NCI-H748 (cell line): ENCODE results near the gene FXN.
A peak's percentile ranks its signal among the peaks of the same experiment; 100 is the strongest.
"Not testable (repeated sequence)": the region's sequence is repeated elsewhere in the genome, so short reads cannot be mapped to it uniquely, and the experiment has no call there.

Experiments
- DNase-seq: peaks from one replicate; lab custom pipeline; 2025; ENCODE audit not compliant: unreplicated experiment; lab: John Stamatoyannopoulos, UW

The FXN gene

DNA sequence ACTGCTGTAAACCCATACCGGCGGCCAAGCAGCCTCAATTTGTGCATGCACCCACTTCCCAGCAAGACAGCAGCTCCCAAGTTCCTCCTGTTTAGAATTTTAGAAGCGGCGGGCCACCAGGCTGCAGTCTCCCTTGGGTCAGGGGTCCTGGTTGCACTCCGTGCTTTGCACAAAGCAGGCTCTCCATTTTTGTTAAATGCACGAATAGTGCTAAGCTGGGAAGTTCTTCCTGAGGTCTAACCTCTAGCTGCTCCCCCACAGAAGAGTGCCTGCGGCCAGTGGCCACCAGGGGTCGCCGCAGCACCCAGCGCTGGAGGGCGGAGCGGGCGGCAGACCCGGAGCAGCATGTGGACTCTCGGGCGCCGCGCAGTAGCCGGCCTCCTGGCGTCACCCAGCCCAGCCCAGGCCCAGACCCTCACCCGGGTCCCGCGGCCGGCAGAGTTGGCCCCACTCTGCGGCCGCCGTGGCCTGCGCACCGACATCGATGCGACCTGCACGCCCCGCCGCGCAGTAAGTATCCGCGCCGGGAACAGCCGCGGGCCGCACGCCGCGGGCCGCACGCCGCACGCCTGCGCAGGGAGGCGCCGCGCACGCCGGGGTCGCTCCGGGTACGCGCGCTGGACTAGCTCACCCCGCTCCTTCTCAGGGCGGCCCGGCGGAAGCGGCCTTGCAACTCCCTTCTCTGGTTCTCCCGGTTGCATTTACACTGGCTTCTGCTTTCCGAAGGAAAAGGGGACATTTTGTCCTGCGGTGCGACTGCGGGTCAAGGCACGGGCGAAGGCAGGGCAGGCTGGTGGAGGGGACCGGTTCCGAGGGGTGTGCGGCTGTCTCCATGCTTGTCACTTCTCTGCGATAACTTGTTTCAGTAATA lies at the start of gene FXN:
Gene FXN (plus strand): TSS at position 315 of the 871 bp plus-strand sequence. CDS start 31 bp downstream, at position 346.
- DNase-seq, result peak; percentile 84

DNA sequence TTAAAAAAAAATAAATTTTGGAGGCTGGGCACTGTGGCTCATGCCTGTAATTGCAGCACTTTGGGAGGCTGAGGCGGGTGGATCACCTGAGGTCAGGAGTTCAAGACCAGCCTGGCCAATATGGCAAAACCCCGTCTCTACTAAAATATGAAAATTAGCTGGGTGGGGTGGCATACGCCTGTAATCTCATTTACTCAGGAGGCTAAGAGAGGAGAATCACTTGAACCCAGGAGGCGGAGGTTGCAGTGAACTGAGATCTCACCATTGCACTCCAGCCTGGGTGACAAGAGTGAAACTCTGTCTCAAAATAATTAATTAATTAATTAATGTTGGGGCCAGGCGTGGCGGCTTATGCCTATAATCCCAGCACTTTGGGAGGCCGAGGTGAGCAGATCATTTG lies 48.6 kb upstream of the FXN start:
- not testable (repeated sequence) for DNase-seq

GRCh38 chr9:68991457-68991856 lies 44.1 kb upstream of the FXN start:
- DNase-seq, result no peak

DNA sequence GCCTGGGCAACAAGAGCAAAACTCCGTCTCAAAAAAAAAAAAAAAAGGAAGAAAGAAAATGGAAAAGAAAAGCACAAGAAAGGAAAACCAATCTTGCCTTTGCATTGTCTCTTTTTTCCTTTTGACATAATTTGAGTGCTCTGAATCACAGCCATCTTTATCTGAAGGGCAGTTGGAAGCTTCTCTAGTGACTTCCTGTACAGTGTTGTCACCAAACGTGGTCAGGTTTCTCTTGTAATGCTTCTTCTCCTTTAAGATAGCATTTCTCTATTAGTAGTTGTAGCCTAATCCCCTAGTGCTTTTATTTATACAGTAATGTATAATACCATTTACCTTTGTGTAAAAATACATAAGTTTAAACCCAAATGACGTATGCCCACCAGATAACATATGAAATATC lies 39.8 kb upstream of the FXN start:
- no peak for DNase-seq

GRCh38 chr9:68996462-68996861 lies 39.1 kb upstream of the FXN start:
- DNase-seq, result no peak

DNA sequence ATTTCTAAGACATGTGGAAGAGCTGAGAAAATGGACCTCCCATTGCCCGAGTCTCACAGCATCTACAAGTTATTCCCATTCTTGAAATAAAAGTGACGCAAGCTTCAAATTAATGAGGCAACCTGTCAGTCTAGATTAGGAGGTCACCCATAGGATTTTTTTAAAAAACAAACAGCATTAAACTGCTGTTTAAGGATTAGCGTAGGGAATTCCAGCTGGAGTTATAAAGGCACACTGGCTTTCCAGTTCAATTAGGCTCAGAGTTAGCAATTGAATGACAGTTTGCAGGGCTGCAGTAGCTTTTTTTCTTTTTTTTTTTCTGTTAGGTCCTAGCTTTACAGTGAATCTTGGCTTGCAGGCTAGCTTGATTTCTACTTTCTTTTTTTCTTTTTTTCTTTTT lies 37.9 kb upstream of the FXN start:
- DNase-seq, result no peak

DNA sequence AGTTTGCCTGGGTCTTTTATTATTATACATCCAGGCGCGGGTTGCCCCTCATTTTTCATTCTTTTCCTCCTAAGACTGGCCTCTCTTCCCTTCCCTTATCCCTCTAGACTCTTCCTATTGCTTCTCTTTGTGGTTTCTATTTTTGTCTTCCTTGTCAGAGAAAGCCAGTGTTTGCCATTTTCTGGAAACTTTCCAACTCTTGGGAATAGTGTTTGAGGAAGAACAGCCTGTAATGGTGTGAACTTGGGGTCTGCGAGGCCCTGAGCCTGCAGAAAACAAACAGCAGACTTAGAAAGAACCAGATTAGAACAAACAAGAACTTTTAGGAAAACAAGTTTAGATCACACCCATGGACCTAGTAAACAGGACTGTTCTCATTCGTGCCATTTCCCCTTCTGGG lies 37.2 kb upstream of the FXN start:
- DNase-seq, result no peak

DNA sequence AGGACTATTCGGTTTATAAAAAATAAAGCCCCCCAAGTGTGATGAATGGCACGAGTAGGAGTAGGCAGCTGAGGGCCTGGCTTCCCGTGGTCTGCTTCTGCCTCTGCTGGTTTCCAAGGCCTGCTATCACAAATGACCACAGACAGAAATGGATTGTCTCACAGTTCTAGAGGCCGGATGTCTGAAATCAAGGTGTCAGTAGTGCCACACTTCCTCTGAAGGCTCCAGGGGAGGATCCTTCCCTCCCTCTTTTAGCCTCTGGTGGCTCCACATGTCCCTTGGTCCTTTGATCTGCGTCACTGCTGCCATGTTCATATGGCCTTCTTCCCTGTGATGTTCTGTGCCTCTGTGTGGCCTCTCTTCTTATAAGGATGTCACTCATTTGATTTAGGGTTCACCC lies 36.7 kb upstream of the FXN start:
- DNase-seq, result no peak

- peak; percentile 89 for DNase-seq
Measured at GRCh38 chr9:68999393-69000105, 36.0 kb upstream of the FXN start.

GRCh38 chr9:69001921-69002320 lies 33.6 kb upstream of the FXN start:
- no peak for DNase-seq

DNA sequence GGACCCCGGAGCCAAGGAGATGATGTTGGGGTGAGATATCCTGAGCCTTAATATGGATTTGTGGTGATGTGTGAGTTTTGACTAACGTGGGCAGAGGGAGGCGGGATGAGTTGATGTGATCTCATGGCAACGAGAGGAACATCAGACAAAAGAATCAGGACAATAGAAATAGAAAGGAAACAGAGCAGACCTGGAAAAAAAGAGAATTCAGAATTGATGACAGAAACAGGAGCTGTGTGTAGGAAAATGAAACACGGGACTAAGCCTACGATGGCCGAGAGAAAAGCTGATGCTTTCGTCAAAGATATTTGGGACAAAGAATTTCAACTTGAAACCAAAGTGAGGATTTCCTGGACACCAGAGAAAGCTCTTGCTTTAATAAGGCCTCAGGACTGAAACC lies 32.5 kb upstream of the FXN start:
- DNase-seq, result no peak

DNA sequence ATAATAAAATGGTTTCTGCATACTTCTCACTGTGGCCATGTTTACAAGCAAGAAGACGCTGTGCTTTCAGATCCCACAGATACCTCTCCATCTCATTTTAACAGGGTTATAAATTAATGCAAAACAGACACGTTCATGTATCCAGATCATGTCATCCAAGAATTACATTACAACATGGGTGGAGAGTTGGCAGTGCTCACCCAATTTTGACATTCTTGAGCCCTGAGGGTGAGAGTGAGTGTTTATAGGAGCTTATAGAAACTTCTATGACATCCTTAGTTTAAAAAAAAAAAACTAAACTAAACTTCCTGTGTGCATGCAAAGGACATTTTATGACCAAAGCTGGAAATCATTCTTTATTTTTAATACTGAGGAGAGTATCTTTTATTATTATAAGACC lies 30.7 kb upstream of the FXN start:
- no peak for DNase-seq

- no peak for DNase-seq
Measured at GRCh38 chr9:69009708-69010107, 25.8 kb upstream of the FXN start.

- DNase-seq, result no peak
Measured at GRCh38 chr9:69012696-69013381, 22.7 kb upstream of the FXN start.

DNA sequence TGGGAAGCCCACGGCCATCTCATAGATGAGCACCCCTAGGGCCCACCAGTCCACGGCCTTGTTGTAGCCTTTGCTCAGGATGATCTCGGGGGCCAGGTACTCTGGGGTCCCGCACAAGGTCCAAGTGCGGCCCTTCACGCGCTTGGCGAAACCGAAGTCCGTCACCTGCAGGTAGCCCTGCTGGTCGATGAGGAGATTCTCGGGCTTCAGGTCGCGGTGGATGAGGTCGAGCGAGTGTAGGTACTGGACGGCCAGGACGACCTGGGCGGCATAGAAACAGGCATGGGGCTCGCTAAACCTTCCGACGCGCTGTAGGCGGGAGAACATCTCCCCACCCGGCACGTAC lies 22.2 kb upstream of the FXN start:
- DNase-seq, result no peak

GRCh38 chr9:69014013-69014412 lies 21.5 kb upstream of the FXN start, which contains the start of gene PRKACG:
TSS of gene PRKACG (minus strand) at chr9:69014113. CDS start at chr9:69014092, 21 bp downstream.
- DNase-seq, result no peak

GRCh38 chr9:69016191-69017096 lies 19.1 kb upstream of the FXN start:
- DNase-seq, result no peak

- no peak for DNase-seq
Measured at GRCh38 chr9:69018737-69019136, 16.8 kb upstream of the FXN start.

DNA sequence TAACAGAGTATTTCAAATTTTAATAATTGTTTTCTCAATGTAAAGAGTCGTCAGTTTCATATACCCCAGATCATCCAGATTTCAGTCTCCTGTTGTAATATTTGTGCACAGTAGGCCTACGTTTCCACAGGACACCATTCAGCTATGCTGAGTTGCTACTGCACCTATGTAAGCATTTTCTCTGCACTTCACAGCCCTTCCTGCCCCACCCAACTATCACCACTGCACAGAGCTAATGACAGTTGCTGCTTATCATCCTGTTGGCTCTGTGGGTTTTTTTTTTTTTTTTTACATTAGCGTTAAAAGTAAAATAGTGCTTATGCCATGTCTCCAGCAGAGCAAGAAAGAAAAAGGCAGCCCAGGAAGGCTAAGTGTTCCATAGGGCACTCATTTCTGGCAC lies 15.7 kb upstream of the FXN start:
- peak; percentile 40 for DNase-seq

DNA sequence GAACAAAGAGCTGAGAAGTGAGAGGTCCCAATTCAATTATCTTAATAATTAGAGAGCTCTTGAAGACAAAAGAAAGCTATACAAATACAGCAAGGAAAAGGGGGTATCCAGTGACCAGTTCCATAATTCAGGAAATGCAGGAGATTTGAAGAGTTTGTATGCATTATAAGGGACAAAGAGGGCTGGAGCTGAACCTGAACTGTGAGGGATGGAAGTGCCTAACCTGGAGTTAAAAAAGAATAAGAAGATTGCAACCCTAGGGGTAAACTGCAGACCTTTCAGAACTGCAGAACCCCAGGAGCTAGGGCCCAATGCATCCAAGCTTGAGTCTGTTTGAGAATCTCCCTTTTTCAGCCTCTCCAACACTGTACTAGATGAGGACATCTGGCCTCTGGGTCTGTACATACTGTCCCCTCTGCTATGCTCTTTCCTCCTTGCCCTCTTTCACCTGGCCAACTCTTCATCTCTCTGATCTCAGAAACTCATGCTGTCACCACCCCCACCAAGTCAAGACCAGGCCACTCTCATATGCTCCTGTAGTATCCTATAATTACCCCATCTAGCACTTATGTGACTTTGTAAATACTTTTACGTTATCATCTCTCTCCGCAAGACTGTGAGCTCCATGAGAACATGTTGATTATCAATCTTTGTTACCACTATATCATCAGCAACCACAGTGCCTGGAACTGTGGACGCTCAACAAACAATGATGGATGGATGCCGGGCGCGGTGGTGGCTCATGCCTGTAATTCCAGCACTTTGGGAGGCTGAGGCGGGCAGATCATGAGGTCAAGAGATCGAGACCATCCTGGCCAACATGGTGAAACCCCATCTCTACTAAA lies 15.0 kb upstream of the FXN start:
- DNase-seq, result no peak
